ENCODE measurements around the gene ULK4. TPM values are rescaled to one million over a fixed set of nuclear protein-coding genes. Genes with fewer than 3 reads are reported as not detected.

The ULK4 gene
- total RNA-seq, 1 experiment from 2014 or later = 14.3 TPM

DNA sequence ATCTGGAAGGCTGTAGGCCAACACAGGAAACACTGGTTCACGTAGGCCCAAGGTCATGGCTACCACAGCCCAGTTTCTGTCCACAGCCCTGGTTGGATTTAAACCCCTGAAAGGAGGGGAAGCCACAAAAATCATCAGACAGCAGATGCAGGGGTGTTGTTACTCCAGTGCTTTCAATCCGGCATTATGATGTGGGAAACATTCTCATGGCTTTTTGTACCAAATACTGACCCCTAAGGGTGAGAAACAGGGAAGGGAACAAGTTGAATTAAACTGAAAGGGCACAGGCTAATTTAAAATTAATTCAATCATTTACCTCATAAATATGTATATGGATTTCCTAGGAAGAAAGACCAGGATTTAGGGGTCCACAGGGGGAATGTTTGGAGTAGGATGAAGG is 387.0 kb downstream of the ULK4 start:
- Histone ChIP-seq H3K27me3 (ENCODE audit: control insufficient read depth, insufficient read depth, low read length) (no peaks in the 10 kb centered on the region), H3K4me3 (ENCODE audit: low read depth in 2 of 2, low read length in 2 of 2) (no peak overlapping the region), H3K4me1 (ENCODE audit: control insufficient read depth, insufficient read depth, low read length) (no peaks in the 10 kb centered on the region), H3K9me3 (ENCODE audit: control insufficient read depth, insufficient read depth, low read depth, low read length) (no peaks in the 10 kb centered on the region), H3K36me3 (ENCODE audit: control insufficient read depth, insufficient read depth, low read length) (no peaks in the 10 kb centered on the region), H3K27ac (ENCODE audit: low read length) (no peak overlapping the region)
- no peak for DNase-seq (ENCODE audit: low read depth, low spot score)
- no peak for ATAC-seq
- POLR2A ChIA-PET = no interaction called here
- intact Hi-C loops (cut with micrococcal nuclease; ENCODE audit: unreplicated experiment) (no loop called here), in situ Hi-C loops (cut with HindIII; ENCODE audit: low pct_unique_long_range_greater_than_20kb, low sequenced_read_pairs) (no loop called here)
- CTCF ChIA-PET = no interaction called here
- no TSS peak for BruUV-seq (replicated peaks)
- TF ChIP-seq, protein P1, sequence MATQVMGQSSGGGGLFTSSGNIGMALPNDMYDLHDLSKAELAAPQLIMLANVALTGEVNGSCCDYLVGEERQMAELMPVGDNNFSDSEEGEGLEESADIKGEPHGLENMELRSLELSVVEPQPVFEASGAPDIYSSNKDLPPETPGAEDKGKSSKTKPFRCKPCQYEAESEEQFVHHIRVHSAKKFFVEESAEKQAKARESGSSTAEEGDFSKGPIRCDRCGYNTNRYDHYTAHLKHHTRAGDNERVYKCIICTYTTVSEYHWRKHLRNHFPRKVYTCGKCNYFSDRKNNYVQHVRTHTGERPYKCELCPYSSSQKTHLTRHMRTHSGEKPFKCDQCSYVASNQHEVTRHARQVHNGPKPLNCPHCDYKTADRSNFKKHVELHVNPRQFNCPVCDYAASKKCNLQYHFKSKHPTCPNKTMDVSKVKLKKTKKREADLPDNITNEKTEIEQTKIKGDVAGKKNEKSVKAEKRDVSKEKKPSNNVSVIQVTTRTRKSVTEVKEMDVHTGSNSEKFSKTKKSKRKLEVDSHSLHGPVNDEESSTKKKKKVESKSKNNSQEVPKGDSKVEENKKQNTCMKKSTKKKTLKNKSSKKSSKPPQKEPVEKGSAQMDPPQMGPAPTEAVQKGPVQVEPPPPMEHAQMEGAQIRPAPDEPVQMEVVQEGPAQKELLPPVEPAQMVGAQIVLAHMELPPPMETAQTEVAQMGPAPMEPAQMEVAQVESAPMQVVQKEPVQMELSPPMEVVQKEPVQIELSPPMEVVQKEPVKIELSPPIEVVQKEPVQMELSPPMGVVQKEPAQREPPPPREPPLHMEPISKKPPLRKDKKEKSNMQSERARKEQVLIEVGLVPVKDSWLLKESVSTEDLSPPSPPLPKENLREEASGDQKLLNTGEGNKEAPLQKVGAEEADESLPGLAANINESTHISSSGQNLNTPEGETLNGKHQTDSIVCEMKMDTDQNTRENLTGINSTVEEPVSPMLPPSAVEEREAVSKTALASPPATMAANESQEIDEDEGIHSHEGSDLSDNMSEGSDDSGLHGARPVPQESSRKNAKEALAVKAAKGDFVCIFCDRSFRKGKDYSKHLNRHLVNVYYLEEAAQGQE (IDR thresholded peaks at IDR 0.05; ENCODE audit: insufficient read depth in 1 of 2, low read depth in 2 of 2, low read length in 1 of 2) = no peak
- TF ChIP-seq POLR2AphosphoS5 (IDR thresholded peaks at IDR 0.05; ENCODE audit: low read depth, low read length) = no peak
- TF ChIP-seq TCF7L2 (IDR thresholded peaks at IDR 0.05; ENCODE audit: low read depth, low read length) = no peak
- TF ChIP-seq, protein P2, sequence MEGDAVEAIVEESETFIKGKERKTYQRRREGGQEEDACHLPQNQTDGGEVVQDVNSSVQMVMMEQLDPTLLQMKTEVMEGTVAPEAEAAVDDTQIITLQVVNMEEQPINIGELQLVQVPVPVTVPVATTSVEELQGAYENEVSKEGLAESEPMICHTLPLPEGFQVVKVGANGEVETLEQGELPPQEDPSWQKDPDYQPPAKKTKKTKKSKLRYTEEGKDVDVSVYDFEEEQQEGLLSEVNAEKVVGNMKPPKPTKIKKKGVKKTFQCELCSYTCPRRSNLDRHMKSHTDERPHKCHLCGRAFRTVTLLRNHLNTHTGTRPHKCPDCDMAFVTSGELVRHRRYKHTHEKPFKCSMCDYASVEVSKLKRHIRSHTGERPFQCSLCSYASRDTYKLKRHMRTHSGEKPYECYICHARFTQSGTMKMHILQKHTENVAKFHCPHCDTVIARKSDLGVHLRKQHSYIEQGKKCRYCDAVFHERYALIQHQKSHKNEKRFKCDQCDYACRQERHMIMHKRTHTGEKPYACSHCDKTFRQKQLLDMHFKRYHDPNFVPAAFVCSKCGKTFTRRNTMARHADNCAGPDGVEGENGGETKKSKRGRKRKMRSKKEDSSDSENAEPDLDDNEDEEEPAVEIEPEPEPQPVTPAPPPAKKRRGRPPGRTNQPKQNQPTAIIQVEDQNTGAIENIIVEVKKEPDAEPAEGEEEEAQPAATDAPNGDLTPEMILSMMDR (IDR thresholded peaks at IDR 0.05) = no peak
- no peak for TF ChIP-seq SIN3A (IDR thresholded peaks at IDR 0.05; ENCODE audit: borderline replicate concordance, insufficient read depth, low read depth, low read length)

DNA sequence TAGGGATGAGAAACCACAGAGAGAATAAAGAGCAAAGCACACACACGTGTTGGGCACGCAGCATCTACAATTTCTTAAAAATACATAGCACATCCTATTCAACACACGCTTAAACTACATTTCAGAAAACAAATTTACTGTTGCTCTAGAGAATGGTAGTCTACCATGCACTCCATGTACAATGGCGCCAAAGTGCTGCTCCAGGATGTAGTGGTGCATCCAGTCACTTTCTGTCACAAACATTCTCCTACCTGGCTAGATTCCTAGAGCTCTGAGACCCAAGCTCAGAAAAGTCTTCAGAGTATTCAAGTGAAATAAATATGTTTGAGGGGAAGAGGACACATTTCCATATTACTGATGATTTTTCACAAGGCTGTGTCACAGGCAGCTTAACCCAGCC is 388.3 kb downstream of the ULK4 start:
- in situ Hi-C loops (cut with HindIII; ENCODE audit: low pct_unique_long_range_greater_than_20kb, low sequenced_read_pairs) = no loop called here
- TF ChIP-seq, protein P1 (IDR thresholded peaks at IDR 0.05; ENCODE audit: insufficient read depth in 1 of 2, low read depth in 2 of 2, low read length in 1 of 2) = no peak
- TF ChIP-seq, protein P2 (IDR thresholded peaks at IDR 0.05) = no peak
- TF ChIP-seq TCF7L2 (IDR thresholded peaks at IDR 0.05; ENCODE audit: low read depth, low read length) = no peak
- TF ChIP-seq SIN3A (IDR thresholded peaks at IDR 0.05; ENCODE audit: borderline replicate concordance, insufficient read depth, low read depth, low read length) = no peak
- no peak for TF ChIP-seq POLR2AphosphoS5 (IDR thresholded peaks at IDR 0.05; ENCODE audit: low read depth, low read length)
- ChIA-PET POLR2A (no interaction called here), CTCF (no interaction called here)
- BruUV-seq (replicated peaks) = no TSS peak
- Histone ChIP-seq H3K9me3 (ENCODE audit: control insufficient read depth, insufficient read depth, low read depth, low read length) (no peaks in the 10 kb centered on the region), H3K27ac (ENCODE audit: low read length) (no peak overlapping the region), H3K27me3 (ENCODE audit: control insufficient read depth, insufficient read depth, low read length) (no peaks in the 10 kb centered on the region), H3K4me1 (ENCODE audit: control insufficient read depth, insufficient read depth, low read length) (no peaks in the 10 kb centered on the region), H3K4me3 (ENCODE audit: low read depth in 2 of 2, low read length in 2 of 2) (no peak overlapping the region), H3K36me3 (ENCODE audit: control insufficient read depth, insufficient read depth, low read length) (no peaks in the 10 kb centered on the region)
- intact Hi-C loops (cut with micrococcal nuclease; ENCODE audit: unreplicated experiment) = no loop called here
- DNase-seq (ENCODE audit: low read depth, low spot score) (no peak), ATAC-seq (no peak)
